Measurements from ENCODE around the gene LCOR.
A peak's percentile ranks its signal among the peaks of the same experiment; 100 is the strongest.

LCOR gene

DNA sequence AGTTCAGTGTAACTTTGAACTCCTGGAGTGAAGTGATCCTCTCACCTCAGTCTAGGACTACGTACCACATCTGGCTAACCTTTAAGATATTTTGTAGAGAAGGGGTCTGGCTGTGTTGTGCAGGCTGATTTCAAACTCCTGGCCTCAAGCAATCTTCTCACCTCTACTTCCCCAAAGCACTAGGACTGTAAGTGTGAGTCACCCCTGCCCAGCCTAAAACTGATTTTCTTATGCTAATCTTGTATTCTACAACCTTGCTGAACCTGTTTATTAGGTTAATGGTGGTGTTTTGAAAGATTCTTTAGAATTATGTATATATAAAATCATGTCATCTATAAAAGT is 58.0 kb downstream of the LCOR start:
- DNase-seq (ENCODE audit: low read depth): no peak

DNA sequence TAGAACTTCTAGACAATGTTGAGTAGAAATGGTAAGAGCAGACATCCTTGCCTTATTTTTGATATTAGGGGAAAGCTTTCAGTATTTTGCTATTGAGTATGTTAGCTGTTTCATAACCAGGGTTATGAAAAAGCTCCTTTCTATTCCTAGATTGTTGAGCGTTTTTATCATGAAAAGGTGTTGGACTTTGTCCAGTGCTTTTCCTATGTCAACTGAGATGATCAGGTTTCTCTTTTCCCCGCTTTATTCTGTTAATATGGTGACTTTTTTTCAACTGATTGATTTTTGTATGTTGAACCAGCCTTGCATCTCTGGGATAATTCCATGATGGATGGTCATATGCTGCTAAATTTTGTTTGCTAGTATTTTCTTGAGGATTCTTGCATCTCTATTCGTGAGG is 58.5 kb downstream of the LCOR start:
- DNase-seq (ENCODE audit: low read depth): no peak

DNA sequence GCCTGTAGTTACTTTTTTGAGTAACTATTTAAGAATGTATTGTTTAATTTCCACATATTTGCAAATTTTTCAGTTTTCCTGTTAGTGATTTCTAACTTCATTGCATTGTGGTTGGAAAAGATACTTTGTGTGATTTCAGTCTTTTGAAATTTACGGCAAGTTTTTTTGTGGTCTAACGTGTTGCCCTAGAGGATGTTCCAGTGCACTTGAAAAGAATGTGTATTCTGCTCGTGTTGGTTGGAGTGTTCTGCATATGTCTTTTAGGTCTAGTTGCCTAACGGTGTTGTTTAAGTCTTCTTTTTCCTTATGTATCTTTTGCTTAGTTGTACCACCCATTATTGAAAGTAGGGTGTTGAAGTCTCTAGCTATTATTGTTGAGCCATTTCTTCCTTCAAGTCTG is 59.7 kb downstream of the LCOR start:
- DNase-seq (ENCODE audit: low read depth): no peak

DNA sequence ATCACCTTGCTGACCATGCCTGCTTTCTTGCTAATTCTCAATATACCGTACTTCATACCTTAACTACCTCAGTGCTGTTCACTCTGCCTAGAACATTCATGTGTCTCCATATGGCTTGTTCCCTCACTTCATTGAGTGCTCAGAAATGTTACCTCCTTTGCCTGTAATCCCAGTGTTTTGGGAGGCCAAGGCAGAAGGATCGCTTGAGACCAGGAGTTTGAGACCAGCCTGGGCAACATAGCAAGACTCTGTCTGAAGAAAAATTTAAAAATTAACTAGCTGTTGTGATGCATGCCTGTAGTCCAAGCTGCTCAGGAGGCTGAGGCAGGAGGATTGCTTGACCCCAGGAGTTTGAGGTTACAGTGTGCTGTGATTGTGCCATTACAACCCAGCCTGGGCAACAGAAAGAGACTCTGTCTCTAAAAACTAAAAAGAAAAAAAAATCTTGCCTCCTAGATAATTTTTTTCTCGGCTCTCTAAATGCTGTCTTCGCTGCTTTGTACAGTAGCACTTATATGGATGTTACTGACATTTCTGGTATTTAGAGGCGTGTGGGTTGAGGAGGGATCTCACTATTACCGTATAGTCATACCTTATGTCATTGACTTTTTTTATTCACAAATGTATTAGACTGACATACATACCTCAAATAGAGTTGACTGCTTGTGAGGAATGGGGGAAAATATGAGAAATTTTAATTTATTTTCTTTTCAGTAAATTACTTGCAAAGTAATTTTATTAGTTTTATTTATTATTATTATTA is 63.7 kb downstream of the LCOR start:
- DNase-seq (ENCODE audit: low read depth): no peak

DNA sequence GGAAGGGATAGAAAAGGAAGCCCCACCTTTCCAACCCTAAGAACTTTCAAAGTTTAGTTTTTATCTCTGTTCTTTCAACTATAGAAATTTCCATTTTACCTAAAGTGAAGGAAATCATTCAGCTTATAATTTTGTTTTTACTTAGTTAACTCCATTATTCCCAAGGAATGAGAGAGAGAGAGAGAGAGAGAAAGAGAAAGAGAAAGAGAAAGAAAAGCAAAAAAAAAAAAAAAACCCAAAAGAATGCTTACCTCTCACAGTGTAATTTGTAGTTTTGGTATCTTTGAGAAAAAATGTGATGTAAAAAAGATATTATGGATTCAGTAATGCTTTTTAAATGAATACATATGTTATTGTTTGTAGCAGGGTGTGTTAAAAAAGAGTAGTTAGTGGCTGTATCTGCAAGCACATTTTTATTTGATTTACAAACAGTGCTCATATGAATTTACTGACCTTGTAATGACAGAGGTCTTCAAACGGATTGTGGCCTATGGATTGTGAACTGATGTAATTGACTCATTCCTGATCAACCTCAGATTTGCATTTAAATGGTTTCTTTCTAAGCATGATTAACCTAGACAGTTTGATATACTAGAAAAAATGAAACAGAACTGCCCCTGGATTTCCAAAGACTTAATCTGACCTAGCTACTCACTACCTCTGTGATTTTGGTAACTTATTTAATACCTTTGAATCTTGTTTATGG is 64.9 kb downstream of the LCOR start:
- no peak for DNase-seq (ENCODE audit: low read depth)

DNA sequence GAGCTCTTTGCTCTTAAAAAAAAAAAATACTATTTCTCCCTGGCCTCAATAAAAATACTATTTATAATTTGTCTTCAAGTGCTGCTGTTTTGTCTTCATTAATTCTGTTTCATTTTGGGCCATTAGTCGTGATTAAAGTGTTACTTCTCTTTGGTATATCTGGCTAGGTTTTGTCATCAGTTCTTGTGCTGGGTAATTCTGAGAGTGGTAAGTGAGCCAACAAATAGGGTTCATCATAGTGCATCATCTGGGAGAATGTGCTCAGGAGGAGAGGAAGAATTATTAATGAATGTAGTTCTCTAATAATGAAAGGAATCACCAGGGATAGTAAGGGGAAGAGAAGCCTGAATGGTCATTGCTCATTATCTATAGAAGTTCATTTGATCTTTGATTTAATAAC is 70.0 kb downstream of the LCOR start:
- no peak for DNase-seq (ENCODE audit: low read depth)

DNA sequence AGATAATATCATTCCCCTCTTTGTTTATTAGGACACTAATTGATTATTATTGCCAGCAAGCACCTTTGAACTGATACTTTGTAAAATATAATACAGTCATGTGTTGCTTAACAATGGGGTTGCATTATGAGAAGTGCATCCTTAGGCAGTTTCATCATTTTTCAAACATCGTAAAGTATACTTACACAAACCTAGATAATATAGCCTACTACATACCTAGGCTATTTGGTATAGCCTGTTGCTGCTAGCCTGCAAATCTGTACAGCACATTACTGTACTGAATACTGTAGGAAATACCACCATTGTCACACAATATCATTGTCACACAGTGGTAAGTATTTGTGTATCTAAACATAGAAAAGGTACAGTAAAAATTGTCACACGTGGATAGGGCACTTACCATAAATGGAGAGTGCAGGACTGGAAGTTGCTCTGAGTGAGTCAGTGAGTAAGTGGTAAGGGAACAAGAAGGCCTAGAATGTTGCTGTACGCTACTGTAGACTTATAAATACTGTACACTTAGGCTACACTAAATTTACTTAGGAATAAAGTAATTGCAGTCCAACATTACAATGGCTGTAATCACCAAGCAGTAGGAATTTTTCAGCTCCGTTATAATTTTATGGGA is 70.7 kb downstream of the LCOR start:
- no peak for DNase-seq (ENCODE audit: low read depth)

- no peak for DNase-seq (ENCODE audit: low read depth)
Measured at GRCh38 chr10:96904648-96905047, 72.5 kb downstream of the LCOR start.

DNA sequence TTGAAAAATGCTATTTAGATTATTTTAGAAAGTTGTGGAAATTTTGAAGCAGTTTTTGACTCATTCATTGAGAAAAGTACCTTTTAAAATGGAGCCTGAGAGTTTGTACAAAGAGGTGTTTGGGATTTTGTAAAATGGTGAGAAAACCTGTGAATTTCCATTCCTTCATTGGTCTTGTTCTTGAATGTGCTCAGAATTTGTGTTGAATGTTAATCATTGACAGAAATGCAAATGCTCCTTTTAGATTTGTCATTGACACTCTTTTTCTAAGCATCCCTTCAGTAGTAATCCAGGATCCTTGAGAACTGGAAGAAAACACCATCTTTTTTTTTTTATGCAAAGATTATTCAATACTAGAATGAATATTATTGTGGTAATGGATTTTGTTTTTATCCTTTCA is 74.8 kb downstream of the LCOR start:
- DNase-seq (ENCODE audit: low read depth): no peak

DNA sequence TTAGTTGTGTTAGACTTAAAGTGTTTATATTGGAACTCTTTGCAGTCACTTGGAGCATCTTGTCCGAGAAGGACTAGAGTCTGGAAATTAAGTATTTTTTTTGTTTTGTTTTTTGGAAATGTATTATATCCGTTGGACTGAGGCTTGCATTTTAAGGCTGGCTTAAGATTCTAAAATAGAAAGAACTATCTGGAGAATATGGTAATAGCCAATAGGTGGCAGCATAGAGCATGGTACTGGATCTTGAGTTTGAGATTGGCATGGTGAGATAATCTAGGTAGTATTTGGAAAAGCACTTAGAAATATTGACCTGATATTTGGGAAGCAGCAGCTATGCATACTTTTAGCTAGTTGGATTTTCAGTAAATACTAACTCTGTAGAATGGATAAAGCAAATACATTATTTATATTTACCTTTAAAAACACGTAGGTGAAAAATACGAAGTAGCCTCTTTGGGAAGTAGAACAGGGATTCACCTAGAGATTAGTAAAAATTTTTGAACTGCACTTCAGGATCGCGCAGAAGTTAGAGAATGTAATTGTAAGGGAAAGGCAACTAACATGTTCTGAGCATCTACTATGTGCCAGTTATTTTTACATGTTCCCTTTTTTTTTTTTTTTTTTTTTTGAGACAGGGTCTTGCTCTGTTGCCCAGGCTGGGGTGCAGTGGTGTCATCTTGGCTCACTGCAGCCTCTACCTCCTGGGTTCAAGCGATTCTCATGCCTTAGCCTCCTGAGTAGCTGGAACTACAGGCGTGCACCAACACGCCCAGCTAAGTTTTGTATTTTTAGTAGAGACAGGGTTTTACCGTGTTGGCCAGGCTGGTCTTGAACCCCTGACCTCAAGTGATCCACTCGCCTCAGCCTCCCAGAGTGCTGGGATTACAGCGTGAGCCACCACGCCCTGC is 78.6 kb downstream of the LCOR start:
- peak; percentile 8 for DNase-seq (ENCODE audit: low read depth)

GRCh38 chr10:96912405-96912804 is 80.3 kb downstream of the LCOR start:
- DNase-seq (ENCODE audit: low read depth): no peak

DNA sequence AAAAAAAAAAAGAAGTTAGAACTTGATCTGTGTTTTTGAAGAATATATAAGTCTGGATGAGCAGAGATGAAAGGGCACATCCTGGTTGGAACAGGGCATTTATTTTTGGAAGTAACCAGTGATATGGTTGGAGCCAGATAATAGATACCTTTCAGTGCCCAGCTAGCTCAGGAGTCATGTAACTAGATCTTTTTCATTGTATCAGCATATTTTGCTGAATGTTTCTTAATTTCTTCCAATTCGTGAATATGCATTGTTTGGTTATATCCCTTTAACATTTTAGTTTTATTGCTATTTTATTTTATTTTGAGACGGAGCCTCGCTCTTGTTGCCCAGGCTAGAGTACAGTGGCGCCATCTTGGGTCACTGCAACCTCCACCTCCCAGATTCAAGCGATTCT is 81.8 kb downstream of the LCOR start:
- no peak for DNase-seq (ENCODE audit: low read depth)

- no peak for DNase-seq (ENCODE audit: low read depth)
Measured at GRCh38 chr10:96917628-96918027, 85.5 kb downstream of the LCOR start.

GRCh38 chr10:96918214-96919002 is 86.3 kb downstream of the LCOR start:
- DNase-seq (ENCODE audit: low read depth): no peak

- peak; percentile 11 for DNase-seq (ENCODE audit: low read depth)
Measured at GRCh38 chr10:96919785-96920430, 87.8 kb downstream of the LCOR start.

GRCh38 chr10:96921655-96922054 is 89.6 kb downstream of the LCOR start:
- no peak for DNase-seq (ENCODE audit: low read depth)

DNA sequence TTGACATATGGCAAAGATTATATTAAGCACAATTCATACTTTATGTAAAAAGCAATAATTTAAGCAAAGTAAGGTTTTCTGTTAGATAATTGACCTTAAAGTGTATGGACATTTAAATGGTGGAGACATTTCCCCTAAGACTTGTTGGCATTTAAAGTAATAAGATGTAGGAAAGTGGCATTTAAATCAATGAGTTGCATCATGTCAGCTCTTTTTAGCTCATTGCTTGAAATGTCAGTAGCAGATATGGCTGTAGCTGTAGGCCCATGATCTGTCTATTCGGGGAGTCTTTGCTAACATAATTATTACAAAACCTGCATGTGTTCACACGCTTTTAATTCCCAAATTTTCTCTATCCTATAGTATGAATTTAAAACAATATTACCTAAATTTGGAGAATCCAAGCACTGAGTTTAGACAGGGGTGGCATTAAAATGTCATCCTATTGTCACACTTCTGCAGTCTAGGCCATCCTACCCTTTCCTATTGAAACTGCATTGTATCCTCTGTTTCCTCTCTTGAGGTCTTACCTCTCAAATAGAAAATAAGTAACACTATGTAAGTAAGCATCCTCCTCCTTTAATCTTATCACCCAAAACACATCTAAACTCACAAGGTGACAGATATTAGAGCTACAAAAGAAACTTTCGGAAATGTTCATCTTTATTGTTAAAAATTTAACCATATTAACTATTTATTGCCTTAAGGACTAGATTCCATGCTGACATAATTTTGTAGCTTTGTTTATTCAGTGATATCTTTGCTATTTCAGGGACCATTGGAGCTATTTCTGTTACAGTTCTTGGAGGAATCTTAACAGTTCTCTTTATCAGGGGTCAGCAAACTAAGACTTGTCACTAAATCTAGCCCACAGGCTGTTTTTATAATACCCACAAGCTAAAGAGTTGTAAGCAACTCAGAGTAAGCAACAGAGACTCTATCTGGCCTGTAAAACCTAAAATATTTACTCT is 91.2 kb downstream of the LCOR start:
- no peak for DNase-seq (ENCODE audit: low read depth)

DNA sequence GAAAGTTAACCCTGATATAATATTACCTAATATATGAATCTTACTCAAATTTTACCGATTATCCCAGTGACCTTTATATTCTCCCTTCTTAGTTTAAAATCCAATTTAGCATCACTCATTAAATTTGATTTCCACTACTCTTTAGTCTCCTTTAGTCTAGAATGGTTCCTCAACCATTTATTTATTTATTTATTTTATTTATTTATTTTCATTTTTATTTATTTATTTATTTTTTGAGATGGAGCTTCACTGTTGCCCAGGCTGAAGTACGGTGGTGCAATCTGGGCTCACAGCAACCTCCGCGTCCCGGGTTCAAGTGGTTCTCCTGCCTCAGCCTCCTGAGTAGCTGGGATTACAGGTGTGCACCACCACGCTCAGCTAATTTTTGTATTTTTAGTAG is 92.8 kb downstream of the LCOR start:
- DNase-seq (ENCODE audit: low read depth): no peak

- DNase-seq (ENCODE audit: low read depth): no peak
Measured at GRCh38 chr10:96930469-96930868, 98.4 kb downstream of the LCOR start.

DNA sequence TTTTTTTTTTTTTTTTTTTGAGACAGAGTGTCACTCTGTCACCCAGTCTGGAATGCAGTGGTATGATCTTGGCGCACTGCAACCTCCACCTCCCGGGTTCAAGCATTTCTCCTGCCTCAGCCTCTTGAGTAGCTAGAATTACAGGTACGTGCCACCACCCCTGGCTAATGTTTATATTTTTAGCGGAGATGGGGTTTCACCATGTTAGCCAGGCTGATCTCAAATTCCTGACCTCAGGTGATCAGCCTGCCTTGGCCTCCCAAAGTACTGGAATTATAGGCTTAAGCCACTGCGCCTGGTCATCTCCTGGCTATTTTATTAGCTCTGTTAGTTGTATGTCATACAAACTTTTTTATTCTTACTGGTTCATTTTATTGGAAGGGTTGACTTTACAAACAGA is 103.0 kb downstream of the LCOR start:
- no peak for DNase-seq (ENCODE audit: low read depth)
